ENCODE data around the gene HEMK1.

- no peak for TF ChIP-seq CTCF (IDR thresholded peaks at IDR 0.05)
- no peak for TF ChIP-seq EZH2 (IDR thresholded peaks at IDR 0.05; ENCODE audit: borderline replicate concordance, insufficient read depth, low read depth, low read length, poor library complexity, severe bottlenecking)
These were observed 23.2 kb downstream of the HEMK1 start for GRCh38 chr3:50592568-50592967.

Measured in B cell (primary cell).